ENCODE results near the gene RPL31. TPM values are rescaled to one million over a fixed set of nuclear protein-coding genes. Genes with fewer than 3 reads are reported as not detected.

RPL31 gene
- total and polyA plus RNA-seq, 9 of the 15 experiments (the other 6 are each of a cell fraction or from before 2014, with no cell fraction given): 1,176 to 6,037 (median 2,997) TPM

DNA sequence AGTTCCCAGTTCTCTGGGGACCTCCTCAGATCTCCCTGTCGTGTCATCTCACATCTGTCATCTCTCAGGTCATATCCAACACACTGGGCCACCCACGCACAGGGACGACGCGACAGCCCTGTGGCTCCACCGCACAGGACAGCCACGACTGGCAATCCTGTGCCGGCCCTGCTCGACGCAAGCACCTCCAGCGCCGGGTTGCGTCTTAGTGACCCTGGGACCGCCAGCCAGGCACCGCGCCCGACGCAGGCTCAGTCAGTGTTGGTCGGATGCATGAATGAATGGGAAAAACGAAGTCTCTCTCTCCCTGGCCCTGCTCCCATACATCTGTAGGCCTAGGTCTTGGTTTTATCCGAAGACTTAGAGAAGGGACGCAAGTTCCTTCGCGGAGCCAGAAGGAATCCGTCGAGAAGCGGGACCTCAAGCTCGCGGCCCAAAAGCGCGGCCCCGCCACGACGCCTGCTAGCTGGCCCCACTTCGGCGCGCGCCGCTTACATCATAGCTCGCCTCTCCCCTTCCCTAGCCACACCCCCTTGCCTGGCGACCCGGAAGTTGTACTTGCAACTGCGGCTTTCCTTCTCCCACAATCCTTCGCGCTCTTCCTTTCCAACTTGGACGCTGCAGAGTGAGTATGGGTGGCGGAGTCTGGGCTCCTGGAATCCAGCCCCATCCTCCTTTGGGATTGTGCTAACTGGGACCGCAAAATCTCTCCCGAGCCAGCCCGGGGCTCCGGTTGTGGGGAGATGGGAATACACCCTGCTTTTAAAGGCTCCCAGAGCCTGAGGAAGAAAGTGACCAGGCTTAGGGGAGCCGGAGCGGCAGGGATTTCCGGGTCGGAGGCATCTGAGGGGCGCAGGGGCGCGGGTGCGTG is at the start of gene RPL31 (continued):
- TF ChIP-seq BRCA1 (IDR thresholded peaks at IDR 0.05) (no peak), BRCA1 (CRISPR knock-in tag; IDR thresholded peaks at IDR 0.05) (peak; percentile 75; the same call in 1 of the 2 replicates), ARNT (IDR thresholded peaks at IDR 0.05) (peak in 1 of 2 experiments; percentile 20; a peak in 2 of 4 replicates), KAT8 (IDR thresholded peaks at IDR 0.05; ENCODE audit: low read depth) (no peak), PKNOX1 (IDR thresholded peaks at IDR 0.05) (peak; percentile 40; the same call in 1 of the 2 replicates), ZBTB40 (IDR thresholded peaks at IDR 0.05) (peak; percentile 93), ZBTB40 (CRISPR knock-in tag; IDR thresholded peaks at IDR 0.05) (peak; percentile 93), DMBX1 (CRISPR knock-in tag; IDR thresholded peaks at IDR 0.05; ENCODE audit: borderline replicate concordance) (peak; percentile 87), ZNF644 (tag; IDR thresholded peaks at IDR 0.05; ENCODE audit: low read depth) (peak; percentile 86)
- TF ChIP-seq, protein P1, sequence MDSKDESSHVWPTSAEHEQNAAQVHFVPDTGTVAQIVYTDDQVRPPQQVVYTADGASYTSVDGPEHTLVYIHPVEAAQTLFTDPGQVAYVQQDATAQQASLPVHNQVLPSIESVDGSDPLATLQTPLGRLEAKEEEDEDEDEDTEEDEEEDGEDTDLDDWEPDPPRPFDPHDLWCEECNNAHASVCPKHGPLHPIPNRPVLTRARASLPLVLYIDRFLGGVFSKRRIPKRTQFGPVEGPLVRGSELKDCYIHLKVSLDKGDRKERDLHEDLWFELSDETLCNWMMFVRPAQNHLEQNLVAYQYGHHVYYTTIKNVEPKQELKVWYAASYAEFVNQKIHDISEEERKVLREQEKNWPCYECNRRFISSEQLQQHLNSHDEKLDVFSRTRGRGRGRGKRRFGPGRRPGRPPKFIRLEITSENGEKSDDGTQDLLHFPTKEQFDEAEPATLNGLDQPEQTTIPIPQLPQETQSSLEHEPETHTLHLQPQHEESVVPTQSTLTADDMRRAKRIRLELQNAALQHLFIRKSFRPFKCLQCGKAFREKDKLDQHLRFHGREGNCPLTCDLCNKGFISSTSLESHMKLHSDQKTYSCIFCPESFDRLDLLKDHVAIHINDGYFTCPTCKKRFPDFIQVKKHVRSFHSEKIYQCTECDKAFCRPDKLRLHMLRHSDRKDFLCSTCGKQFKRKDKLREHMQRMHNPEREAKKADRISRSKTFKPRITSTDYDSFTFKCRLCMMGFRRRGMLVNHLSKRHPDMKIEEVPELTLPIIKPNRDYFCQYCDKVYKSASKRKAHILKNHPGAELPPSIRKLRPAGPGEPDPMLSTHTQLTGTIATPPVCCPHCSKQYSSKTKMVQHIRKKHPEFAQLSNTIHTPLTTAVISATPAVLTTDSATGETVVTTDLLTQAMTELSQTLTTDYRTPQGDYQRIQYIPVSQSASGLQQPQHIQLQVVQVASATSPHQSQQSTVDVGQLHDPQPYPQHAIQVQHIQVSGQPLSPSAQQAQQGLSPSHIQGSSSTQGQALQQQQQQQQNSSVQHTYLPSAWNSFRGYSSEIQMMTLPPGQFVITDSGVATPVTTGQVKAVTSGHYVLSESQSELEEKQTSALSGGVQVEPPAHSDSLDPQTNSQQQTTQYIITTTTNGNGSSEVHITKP (IDR thresholded peaks at IDR 0.05; ENCODE audit: partially characterized antibody): no peak
- TF ChIP-seq, protein P2, sequence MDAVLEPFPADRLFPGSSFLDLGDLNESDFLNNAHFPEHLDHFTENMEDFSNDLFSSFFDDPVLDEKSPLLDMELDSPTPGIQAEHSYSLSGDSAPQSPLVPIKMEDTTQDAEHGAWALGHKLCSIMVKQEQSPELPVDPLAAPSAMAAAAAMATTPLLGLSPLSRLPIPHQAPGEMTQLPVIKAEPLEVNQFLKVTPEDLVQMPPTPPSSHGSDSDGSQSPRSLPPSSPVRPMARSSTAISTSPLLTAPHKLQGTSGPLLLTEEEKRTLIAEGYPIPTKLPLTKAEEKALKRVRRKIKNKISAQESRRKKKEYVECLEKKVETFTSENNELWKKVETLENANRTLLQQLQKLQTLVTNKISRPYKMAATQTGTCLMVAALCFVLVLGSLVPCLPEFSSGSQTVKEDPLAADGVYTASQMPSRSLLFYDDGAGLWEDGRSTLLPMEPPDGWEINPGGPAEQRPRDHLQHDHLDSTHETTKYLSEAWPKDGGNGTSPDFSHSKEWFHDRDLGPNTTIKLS (IDR thresholded peaks at IDR 0.05; ENCODE audit: borderline replicate concordance, low read depth): peak; percentile 97
